Measurements from ENCODE around the gene EYS. TPM values are rescaled to one million over a fixed set of nuclear protein-coding genes. Genes with fewer than 3 reads are reported as not detected.

EYS gene
- total and polyA plus RNA-seq, 2 of the 8 experiments (the other 6 are each of a cell fraction or from before 2014, with no cell fraction given), result 0.05 to 0.13 TPM

DNA sequence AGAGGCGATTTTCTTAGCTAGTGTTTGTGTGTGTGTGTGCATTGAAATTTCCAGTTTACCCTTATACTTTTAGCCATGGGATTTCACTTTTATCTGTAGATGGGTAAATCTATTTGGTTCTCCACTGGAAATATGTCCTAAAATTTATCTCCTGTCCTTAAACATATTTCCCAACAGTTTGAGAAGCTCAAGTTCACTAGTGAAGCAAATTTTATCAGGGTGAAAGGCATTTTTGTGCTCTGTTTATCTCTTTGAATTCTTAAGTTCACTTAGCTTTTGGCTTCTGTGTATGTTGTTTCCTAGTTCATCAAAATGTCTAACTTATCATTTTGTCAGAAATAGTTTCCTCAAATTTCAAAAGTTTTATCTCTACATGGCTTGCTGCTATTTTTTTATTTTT, 1509.8 kb downstream of the EYS start (continued):
- TF ChIP-seq, protein P1, sequence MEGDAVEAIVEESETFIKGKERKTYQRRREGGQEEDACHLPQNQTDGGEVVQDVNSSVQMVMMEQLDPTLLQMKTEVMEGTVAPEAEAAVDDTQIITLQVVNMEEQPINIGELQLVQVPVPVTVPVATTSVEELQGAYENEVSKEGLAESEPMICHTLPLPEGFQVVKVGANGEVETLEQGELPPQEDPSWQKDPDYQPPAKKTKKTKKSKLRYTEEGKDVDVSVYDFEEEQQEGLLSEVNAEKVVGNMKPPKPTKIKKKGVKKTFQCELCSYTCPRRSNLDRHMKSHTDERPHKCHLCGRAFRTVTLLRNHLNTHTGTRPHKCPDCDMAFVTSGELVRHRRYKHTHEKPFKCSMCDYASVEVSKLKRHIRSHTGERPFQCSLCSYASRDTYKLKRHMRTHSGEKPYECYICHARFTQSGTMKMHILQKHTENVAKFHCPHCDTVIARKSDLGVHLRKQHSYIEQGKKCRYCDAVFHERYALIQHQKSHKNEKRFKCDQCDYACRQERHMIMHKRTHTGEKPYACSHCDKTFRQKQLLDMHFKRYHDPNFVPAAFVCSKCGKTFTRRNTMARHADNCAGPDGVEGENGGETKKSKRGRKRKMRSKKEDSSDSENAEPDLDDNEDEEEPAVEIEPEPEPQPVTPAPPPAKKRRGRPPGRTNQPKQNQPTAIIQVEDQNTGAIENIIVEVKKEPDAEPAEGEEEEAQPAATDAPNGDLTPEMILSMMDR (IDR thresholded peaks at IDR 0.05; ENCODE audit: control extremely low read depth in 1 of 3, insufficient read depth in 1 of 3, low read depth in 1 of 3, low read length in 3 of 3), result no peak
- TF ChIP-seq TAF7 (optimal IDR thresholded peaks at IDR 0.05; ENCODE audit: borderline replicate concordance, low read depth, low read length) (no peak), KDM1A (IDR thresholded peaks at IDR 0.05; ENCODE audit: borderline replicate concordance, low read length) (no peak), CBX8 (IDR thresholded peaks at IDR 0.05; ENCODE audit: borderline replicate concordance, low read depth, low read length) (no peak), SAP30 (IDR thresholded peaks at IDR 0.05; ENCODE audit: insufficient read depth, insufficient replicate concordance, low read length) (no peak), POLR2AphosphoS5 (IDR thresholded peaks at IDR 0.05; ENCODE audit: low read depth, low read length) (no peak), JUND (IDR thresholded peaks at IDR 0.05; ENCODE audit: low read length) (no peak)

All from H1 (cell line).